CD4-positive, CD25-positive, alpha-beta regulatory T cell (primary cell): ENCODE results near the gene EPHA6. TPM values are rescaled to one million over a fixed set of nuclear protein-coding genes. Genes with fewer than 3 reads are reported as not detected.

ENCODE experiments used
- ATAC-seq, 2 donors: fragments of 150-1000 bp; cut with Tn5 transposase; one replicate each; pipeline ENCODE4 v1.10.0; 2021; ENCODE audit warnings: low read depth in 2 of 2, moderate number of reproducible peaks in 2 of 2, moderate library complexity in 1 of 2
- DNase-seq, 3 donors: peaks; one replicate each; pipeline versions ENCODE4 v3.0.0 to v3.0.0-alpha.2; 2012 to 2022; ENCODE audit warnings: mixed read lengths in 1 of 3
- H3K27ac ChIP-seq: one replicate; pipeline ENCODE4 v1.7.0; 2013; ENCODE audit warnings: mild to moderate bottlenecking, low read length; ENCODE audit not compliant: insufficient read depth, poor library complexity, severe bottlenecking
- H3K27me3 ChIP-seq: one replicate; pipeline ENCODE4 v1.7.0; 2013; ENCODE audit warnings: low read length; ENCODE audit not compliant: control insufficient read depth, insufficient read depth
- H3K36me3 ChIP-seq: one replicate; pipeline ENCODE4 v1.7.0; 2013; ENCODE audit warnings: mild to moderate bottlenecking, low read length, moderate library complexity; ENCODE audit not compliant: control insufficient read depth, insufficient read depth
- H3K4me1 ChIP-seq: 2 replicates; pipeline ENCODE4 v1.7.0; 2013; ENCODE audit warnings: mild to moderate bottlenecking, low read length; ENCODE audit not compliant: insufficient read depth, control insufficient read depth, poor library complexity, severe bottlenecking
- H3K4me3 ChIP-seq: one replicate; pipeline ENCODE4 v1.7.0; 2013; ENCODE audit warnings: low read depth, mild to moderate bottlenecking, low read length, moderate library complexity
- H3K9me3 ChIP-seq, 2 experiments: 1 replicate in 1 of 2; 2 replicates in 1 of 2; pipeline ENCODE4 v1.7.0; 2013; ENCODE audit warnings: low read length in 2 of 2, mild to moderate bottlenecking in 1 of 2, moderate library complexity in 1 of 2; ENCODE audit not compliant: control insufficient read depth in 2 of 2
- H3K27ac Mint-ChIP-seq, 3 donors: one replicate each; pipeline ENCODE4 v1.8.0; 2020 to 2022; ENCODE audit warnings: mild to moderate bottlenecking in 3 of 3, mixed read lengths in 3 of 3, moderate library complexity in 2 of 3
- H3K27me3 Mint-ChIP-seq: one replicate; pipeline ENCODE4 v1.8.0; 2022; ENCODE audit warnings: mild to moderate bottlenecking, mixed read lengths
- H3K36me3 Mint-ChIP-seq: one replicate; pipeline ENCODE4 v1.8.0; 2020; ENCODE audit warnings: mixed read lengths
- H3K4me1 Mint-ChIP-seq, 4 donors: one replicate each; pipeline ENCODE4 v1.8.0; 2020 to 2022; ENCODE audit warnings: mixed read lengths in 4 of 4, mild to moderate bottlenecking in 1 of 4
- H3K4me3 Mint-ChIP-seq, 4 donors: one replicate each; pipeline ENCODE4 v1.8.0; 2020 to 2022; ENCODE audit warnings: mild to moderate bottlenecking in 4 of 4, mixed read lengths in 4 of 4, moderate library complexity in 3 of 4
- H3K9me3 Mint-ChIP-seq, 7 donors: one replicate each; pipeline ENCODE4 v1.8.0; 2020 to 2022; ENCODE audit warnings: mixed read lengths in 7 of 7, mild to moderate bottlenecking in 3 of 7, moderate library complexity in 2 of 7
- polyA plus RNA-seq, 4 donors: library from polyadenylated mRNA; unstranded; fragments of 300-500 nt; fragmentation: Illumina TruSeq; gene quantifications; one replicate each; pipeline ENCODE4 v1.2.3, GENCODE V29; 2021
- total RNA-seq: library from RNA; stranded (reverse); gene quantifications from one replicate; pipeline ENCODE4 v1.2.3, GENCODE V29; 2022

The EPHA6 gene
- total and polyA plus RNA-seq, 5 donors from 2014 or later: not detected

- Histone ChIP-seq H3K27me3 (no peaks in the 10 kb centered on the region), H3K36me3 (no peaks in the 10 kb centered on the region), H3K9me3 (no peaks in the 10 kb centered on the region), H3K27ac (no peak overlapping the region), H3K4me3 (no peak overlapping the region), H3K4me1 (no peaks in the 10 kb centered on the region)
- Mint-ChIP-seq H3K4me3 (no peak overlapping the region), H3K27ac (no peak overlapping the region), H3K36me3 (no peaks in the 10 kb centered on the region), H3K4me1 (no peaks in the 10 kb centered on the region), H3K9me3 (peaks cover 0 to 1% (median 0%) of the 10 kb centered on the region in 7 donors), H3K27me3 (no peaks in the 10 kb centered on the region)
- no peak for ATAC-seq
- no peak for DNase-seq
These were observed 877.0 kb downstream of the EPHA6 start for GRCh38 chr3:97691354-97691753.

- Histone ChIP-seq H3K4me3 (no peak overlapping the region), H3K27ac (no peak overlapping the region), H3K4me1 (no peaks in the 10 kb centered on the region), H3K9me3 (no peaks in the 10 kb centered on the region), H3K27me3 (no peaks in the 10 kb centered on the region), H3K36me3 (no peaks in the 10 kb centered on the region)
- no peaks in the 10 kb centered on the region for H3K27me3 Mint-ChIP-seq
- H3K27ac Mint-ChIP-seq: no peak overlapping the region
- no peak for ATAC-seq
- H3K4me3 Mint-ChIP-seq: no peak overlapping the region
- H3K36me3 Mint-ChIP-seq: no peaks in the 10 kb centered on the region
- DNase-seq: no peak
- no peaks in the 10 kb centered on the region for H3K4me1 Mint-ChIP-seq
- H3K9me3 Mint-ChIP-seq: peaks cover 0 to 1% (median 0%) of the 10 kb centered on the region in 7 donors
These were observed 878.0 kb downstream of the EPHA6 start for GRCh38 chr3:97692389-97692788.

GRCh38 chr3:97692831-97693230 is 878.4 kb downstream of the EPHA6 start:
- no peak overlapping the region for H3K4me3 Mint-ChIP-seq
- DNase-seq (no peak), ATAC-seq (no peak)
- no peak overlapping the region for H3K27ac Mint-ChIP-seq
- no peaks in the 10 kb centered on the region for H3K36me3 ChIP-seq
- H3K4me3 ChIP-seq: no peak overlapping the region
- H3K9me3 ChIP-seq: no peaks in the 10 kb centered on the region
- no peak overlapping the region for H3K27ac ChIP-seq
- H3K9me3 Mint-ChIP-seq: peaks cover 0 to 1% (median 0%) of the 10 kb centered on the region in 7 donors
- no peaks in the 10 kb centered on the region for H3K4me1 ChIP-seq
- H3K27me3 Mint-ChIP-seq: no peaks in the 10 kb centered on the region
- H3K4me1 Mint-ChIP-seq: no peaks in the 10 kb centered on the region
- H3K36me3 Mint-ChIP-seq: no peaks in the 10 kb centered on the region
- no peaks in the 10 kb centered on the region for H3K27me3 ChIP-seq

GRCh38 chr3:97694876-97695275 is 880.5 kb downstream of the EPHA6 start:
- Histone ChIP-seq H3K9me3 (no peaks in the 10 kb centered on the region), H3K36me3 (no peaks in the 10 kb centered on the region), H3K27me3 (no peaks in the 10 kb centered on the region), H3K4me3 (no peak overlapping the region), H3K27ac (no peak overlapping the region), H3K4me1 (no peaks in the 10 kb centered on the region)
- H3K27me3 Mint-ChIP-seq: no peaks in the 10 kb centered on the region
- H3K4me1 Mint-ChIP-seq: no peaks in the 10 kb centered on the region
- ATAC-seq (no peak), DNase-seq (no peak)
- H3K9me3 Mint-ChIP-seq: peaks cover 0 to 1% (median 0%) of the 10 kb centered on the region in 7 donors
- no peaks in the 10 kb centered on the region for H3K36me3 Mint-ChIP-seq
- H3K4me3 Mint-ChIP-seq: no peak overlapping the region
- H3K27ac Mint-ChIP-seq: no peak overlapping the region

GRCh38 chr3:97698691-97699090 is 884.3 kb downstream of the EPHA6 start:
- H3K9me3 Mint-ChIP-seq: no peaks in the 10 kb centered on the region
- DNase-seq (no peak), ATAC-seq (no peak)
- H3K27ac Mint-ChIP-seq: no peak overlapping the region
- H3K27me3 Mint-ChIP-seq: peaks cover 6% of the 10 kb centered on the region
- Histone ChIP-seq H3K27me3 (no peaks in the 10 kb centered on the region), H3K9me3 (no peaks in the 10 kb centered on the region), H3K4me3 (no peak overlapping the region), H3K4me1 (no peaks in the 10 kb centered on the region), H3K27ac (no peak overlapping the region), H3K36me3 (no peaks in the 10 kb centered on the region)
- no peaks in the 10 kb centered on the region for H3K36me3 Mint-ChIP-seq
- no peak overlapping the region for H3K4me3 Mint-ChIP-seq
- H3K4me1 Mint-ChIP-seq: no peaks in the 10 kb centered on the region

- DNase-seq: no peak
- Histone ChIP-seq H3K4me3 (no peak overlapping the region), H3K9me3 (no peaks in the 10 kb centered on the region), H3K4me1 (no peaks in the 10 kb centered on the region), H3K36me3 (no peaks in the 10 kb centered on the region), H3K27me3 (no peaks in the 10 kb centered on the region), H3K27ac (no peak overlapping the region)
- no peak for ATAC-seq
- Mint-ChIP-seq H3K4me3 (no peak overlapping the region), H3K36me3 (no peaks in the 10 kb centered on the region), H3K27ac (no peak overlapping the region), H3K9me3 (no peaks in the 10 kb centered on the region), H3K27me3 (peaks cover 6% of the 10 kb centered on the region), H3K4me1 (no peaks in the 10 kb centered on the region)
These were observed 885.5 kb downstream of the EPHA6 start for GRCh38 chr3:97699889-97700288.

- Mint-ChIP-seq H3K36me3 (no peaks in the 10 kb centered on the region), H3K27me3 (peaks cover 6% of the 10 kb centered on the region), H3K9me3 (peaks cover 0 to 4% (median 2%) of the 10 kb centered on the region in 7 donors), H3K4me1 (no peaks in the 10 kb centered on the region), H3K4me3 (no peak overlapping the region), H3K27ac (no peak overlapping the region)
- no peak overlapping the region for H3K27ac ChIP-seq
- ATAC-seq (no peak), DNase-seq (no peak)
- H3K36me3 ChIP-seq: no peaks in the 10 kb centered on the region
- no peaks in the 10 kb centered on the region for H3K9me3 ChIP-seq
- H3K4me3 ChIP-seq: no peak overlapping the region
- peaks cover 4% of the 10 kb centered on the region for H3K27me3 ChIP-seq
- H3K4me1 ChIP-seq: no peaks in the 10 kb centered on the region
These were observed 891.4 kb downstream of the EPHA6 start for GRCh38 chr3:97705764-97706163.

GRCh38 chr3:97706226-97706625 is 891.8 kb downstream of the EPHA6 start:
- H3K4me1 ChIP-seq: no peaks in the 10 kb centered on the region
- Mint-ChIP-seq H3K4me3 (no peak overlapping the region), H3K4me1 (no peaks in the 10 kb centered on the region), H3K9me3 (peaks cover 0 to 4% (median 2%) of the 10 kb centered on the region in 7 donors), H3K36me3 (no peaks in the 10 kb centered on the region), H3K27me3 (peaks cover 6% of the 10 kb centered on the region), H3K27ac (no peak overlapping the region)
- no peak overlapping the region for H3K27ac ChIP-seq
- H3K4me3 ChIP-seq: no peak overlapping the region
- H3K9me3 ChIP-seq: no peaks in the 10 kb centered on the region
- DNase-seq: no peak
- H3K27me3 ChIP-seq: peaks cover 4% of the 10 kb centered on the region
- ATAC-seq: no peak
- no peaks in the 10 kb centered on the region for H3K36me3 ChIP-seq
